Heart left ventricle (tissue), 13 donors: ENCODE results near the gene NAA40.

ENCODE experiments used
- POLR2A ChIP-seq, 2 donors: fragments of 450-650 bp; IDR thresholded peaks; one replicate each; pipeline ENCODE4 v1.6.1; 2017; ENCODE audit warnings: antibody characterized with exemption in 2 of 2, mild to moderate bottlenecking in 2 of 2, moderate library complexity in 2 of 2
- TF ChIP-seq, protein P1 (sequence below), 12 donors: fragments of 200-600 bp; sonication (generic) in 4 of 12; IDR thresholded peaks; one replicate each; pipeline versions ENCODE4 v1.5.0 to v1.8.0; 2018 to 2022; ENCODE audit warnings: antibody characterized with exemption in 12 of 12, mild to moderate bottlenecking in 5 of 12
- donor health status: ischemic (EF 13 %, LVEDD 7.1; RV severe dilation, severe dysfunction).
- donor health status: DM: no; HTN: yes; CAD: no.
- donor health status: DM: no; HTN: no; CAD: no.
- donor health status: ischemic (EF 25% LVEDD 6.9; RV normal size, moderate dysfunction).
- donor health status: ischemic (EF 25% LVEDD 5.7; RV mildly dilated, moderate dysfunction).
- donor health status: ischemic (EF 35%, LVEDD 5.7; RV mildly dilated, moderate dysfunction).
- donor health status: nonischemic (EF 11% LVEDD 7.7; RV severe dilation, severe dysfunction).
- donor health status: DM: yes; HTN: yes; CAD: no.
- donor health status: PGD.
- donor health status: ischemic (EF 29% LVEDD 5.4; RV normal size, mild dysfunction).
- donor health status: nonischemic (EF 23%, LVEDD 6.1; RV moderate dilation, normal function).

DNA sequence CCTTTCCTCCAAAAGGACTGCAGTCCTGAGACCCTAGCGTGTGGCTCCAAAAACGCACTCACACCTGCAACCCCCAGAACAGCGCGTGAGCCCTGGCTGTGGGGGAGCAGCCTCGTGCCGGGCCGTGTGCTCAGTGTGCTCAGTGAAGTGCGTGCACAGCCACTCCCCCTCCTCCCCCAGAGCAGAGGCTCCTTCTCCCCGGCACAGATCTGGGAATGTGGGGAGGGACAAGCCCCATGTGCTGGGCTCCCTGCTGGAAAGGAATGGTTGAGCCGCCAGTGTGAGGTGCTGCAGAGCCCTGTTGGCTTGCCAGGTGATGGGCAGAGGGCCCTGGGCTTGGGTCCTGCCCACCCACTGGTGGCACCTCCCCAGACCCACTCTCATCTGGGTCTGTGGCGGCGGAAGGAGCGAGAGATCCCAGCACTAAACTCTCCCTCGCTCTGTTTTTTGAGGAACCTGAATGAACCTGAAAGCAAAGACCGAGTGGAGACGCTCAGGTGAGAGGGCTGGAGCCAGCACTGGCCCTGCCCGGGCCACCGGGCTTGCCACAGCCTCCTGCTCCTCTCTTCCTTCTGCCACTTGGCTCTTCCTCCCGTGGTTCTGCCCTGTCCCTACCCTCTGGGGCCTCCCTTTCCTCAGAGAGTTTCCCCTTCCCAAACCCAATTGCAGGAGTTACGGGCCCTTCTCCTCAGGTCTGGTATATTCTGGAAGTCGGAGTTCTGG lies 30.8 kb upstream of the NAA40 start:
- TF ChIP-seq, protein P1, sequence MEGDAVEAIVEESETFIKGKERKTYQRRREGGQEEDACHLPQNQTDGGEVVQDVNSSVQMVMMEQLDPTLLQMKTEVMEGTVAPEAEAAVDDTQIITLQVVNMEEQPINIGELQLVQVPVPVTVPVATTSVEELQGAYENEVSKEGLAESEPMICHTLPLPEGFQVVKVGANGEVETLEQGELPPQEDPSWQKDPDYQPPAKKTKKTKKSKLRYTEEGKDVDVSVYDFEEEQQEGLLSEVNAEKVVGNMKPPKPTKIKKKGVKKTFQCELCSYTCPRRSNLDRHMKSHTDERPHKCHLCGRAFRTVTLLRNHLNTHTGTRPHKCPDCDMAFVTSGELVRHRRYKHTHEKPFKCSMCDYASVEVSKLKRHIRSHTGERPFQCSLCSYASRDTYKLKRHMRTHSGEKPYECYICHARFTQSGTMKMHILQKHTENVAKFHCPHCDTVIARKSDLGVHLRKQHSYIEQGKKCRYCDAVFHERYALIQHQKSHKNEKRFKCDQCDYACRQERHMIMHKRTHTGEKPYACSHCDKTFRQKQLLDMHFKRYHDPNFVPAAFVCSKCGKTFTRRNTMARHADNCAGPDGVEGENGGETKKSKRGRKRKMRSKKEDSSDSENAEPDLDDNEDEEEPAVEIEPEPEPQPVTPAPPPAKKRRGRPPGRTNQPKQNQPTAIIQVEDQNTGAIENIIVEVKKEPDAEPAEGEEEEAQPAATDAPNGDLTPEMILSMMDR (IDR thresholded peaks at IDR 0.05): no peak
- TF ChIP-seq POLR2A (IDR thresholded peaks at IDR 0.05): no peak
